Adrenal gland (tissue), 12 donors: ENCODE results near the gene DCAF17. TPM values are rescaled to one million over a fixed set of nuclear protein-coding genes. Genes with fewer than 3 reads are reported as not detected.

Experiments
- DNase-seq, 7 donors: peaks; one replicate each; pipeline ENCODE4 v3.0.0-alpha.2; 2019 to 2020
- H3K27ac ChIP-seq, 5 donors: fragments of 200-600 bp; sonication (generic) in 4 of 5; 1 replicate in 3 of 5; 2 replicates in 2 of 5; pipeline versions ENCODE4 v1.5.1 to v1.8.0; 2016 to 2020; ENCODE audit warnings: mild to moderate bottlenecking in 1 of 5
- H3K27me3 ChIP-seq: fragments of 200-600 bp; 2 replicates; pipeline ENCODE4 v1.8.0; 2021
- H3K36me3 ChIP-seq, 2 donors: fragments of 200-600 bp; replicated peaks in 1 of 2; 1 replicate in 1 of 2; 2 replicates in 1 of 2; pipeline versions ENCODE4 v1.5.1 to v1.8.0; 2018 to 2022
- H3K4me1 ChIP-seq, 2 donors: fragments of 200-600 bp; replicated peaks in 1 of 2; 1 replicate in 1 of 2; 2 replicates in 1 of 2; pipeline versions ENCODE4 v1.5.1 to v1.8.0; 2018 to 2021
- H3K4me3 ChIP-seq, 4 donors: fragments of 200-600 bp; sonication (generic) in 3 of 4; one replicate each; pipeline ENCODE4 v1.5.1; 2016 to 2018
- H3K9me3 ChIP-seq, 3 donors: fragments of 200-600 bp; sonication (generic) in 1 of 3; replicated peaks in 1 of 3; 1 replicate in 2 of 3; 2 replicates in 1 of 3; pipeline versions ENCODE4 v1.5.1 to v1.8.0; 2016 to 2021
- CTCF ChIP-seq, 6 experiments: fragments of 450-650 bp in 4 of 6; fragments of 200-600 bp in 2 of 6; sonication (generic) in 1 of 6; IDR thresholded peaks; 1 replicate in 5 of 6; 2 replicates in 1 of 6; pipeline versions ENCODE4 v1.5.1 to v1.8.0; 2016 to 2021; ENCODE audit warnings: antibody characterized with exemption in 6 of 6, mild to moderate bottlenecking in 2 of 6, moderate library complexity in 1 of 6
- POLR2A ChIP-seq, 2 donors: fragments of 450-650 bp; IDR thresholded peaks; one replicate each; pipeline ENCODE4 v1.6.1; 2017; ENCODE audit warnings: antibody characterized with exemption in 2 of 2, mild to moderate bottlenecking in 2 of 2, moderate library complexity in 1 of 2
- WGBS, 4 donors: extraction: QIAGEN DNeasy Blood & Tissue Kit in 2 of 4; methylation state at CpG; one replicate each; pipeline versions ENCODE4 v1.1.5 to v1.1.7; 2013 to 2017; 5-methylcytosine and 5-hydroxymethylcytosine counted together
- intact Hi-C, 2 donors: fragments of 100-400 bp; cut with DNase I; formaldehyde crosslinking; loops; one replicate each; pipeline versions ENCODE4 v1.14.1 to v1.15.0; 2022 to 2023
- polyA plus RNA-seq, 3 donors: library from polyadenylated mRNA; stranded (reverse); fragments of 200-250 nt in 2 of 3; fragments of 350-450 nt in 1 of 3; fragmentation: Illumina TruSeq in 1 of 3; extraction: RNeasy Lipid Tissue Mini Kit (QIAGEN cat#74804) in 1 of 3; gene quantifications; one replicate each; pipeline ENCODE4 v1.2.3, GENCODE V29; 2013 to 2014
- total RNA-seq, 9 donors: library from RNA; depleted of rRNA in 4 of 9; stranded (reverse); fragments of >200 nt in 4 of 9; fragments of 120-200 nt in 1 of 9; fragmentation: NEBNext Ultra II Directional in 1 of 9; extraction: Animal tissue kit (Norgen Biotek cat#: 25700) in 1 of 9; gene quantifications; one replicate each; pipeline versions ENCODE4 v1.1.0 to v1.2.4, GENCODE V29; 2013 to 2023
- donor health status: healthy with polysubstance abuse.
- donor health status: Bipolar disorder and iron deficiency.
- donor health status: DM: yes; HTN: yes; CAD: no.
- donor health status: DM: no; HTN: no; CAD: no.
- donor health status: DM: no; HTN: no; CAD: no.
- donor health status: DM: yes; HTN: yes; CAD: no.

The DCAF17 gene
- total and polyA plus RNA-seq, 12 donors, result 2.6 to 21.9 (median 15.9) TPM

DNA sequence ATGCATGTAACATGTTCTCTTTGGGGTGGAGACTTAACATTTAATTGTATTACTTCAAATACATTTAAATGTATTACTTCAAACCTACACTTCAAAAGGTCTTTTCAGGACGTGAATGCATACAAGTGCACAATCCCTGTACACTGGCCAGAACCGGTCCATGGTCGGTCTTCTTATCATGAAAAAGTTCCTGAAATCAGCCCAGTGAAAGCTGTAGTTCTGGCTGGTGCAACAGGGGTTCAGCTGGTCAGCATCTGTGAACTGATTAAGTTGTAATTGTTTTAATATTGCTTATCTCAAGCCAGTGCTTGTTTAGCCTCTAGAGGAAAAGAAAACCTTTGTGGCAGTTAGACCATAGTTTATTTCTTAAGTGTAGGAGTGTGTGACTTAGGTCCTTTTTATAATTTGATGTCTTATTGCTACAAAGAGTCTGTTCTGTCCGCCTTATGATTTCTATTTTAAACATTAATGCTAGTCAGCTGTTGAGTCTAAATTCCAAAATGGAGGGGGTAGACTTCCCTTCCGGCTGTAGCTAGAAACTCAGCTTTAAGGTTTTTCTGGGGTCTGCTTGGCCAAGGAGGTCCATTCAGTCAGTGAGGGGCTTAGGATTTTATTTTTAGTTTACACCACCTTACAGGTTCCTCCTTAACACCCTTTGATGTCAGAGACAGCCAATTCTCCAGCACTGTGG is 87.5 kb downstream of the DCAF17 start:
- Histone ChIP-seq H3K4me3 (peak overlapping the region in 1 of 4 donors; percentile 75), H3K4me1 (peaks cover 7 to 24% of the 10 kb centered on the region in 2 donors), H3K9me3 (no peaks in the 10 kb centered on the region), H3K27ac (peak overlapping the region; percentile 60 to 95 (median 87)), H3K36me3 (no peaks in the 10 kb centered on the region), H3K27me3 (no peaks in the 10 kb centered on the region)
- no peak for DNase-seq
- intact Hi-C loops, result loop anchor here (10.0 kb wide), 1 partner anchor 87 kb away; the partner anchor contains the start of genes DCAF17 (in 2 of the 2) and METTL8 (in 2 of the 2)
- TF ChIP-seq CTCF (IDR thresholded peaks at IDR 0.05), result no peak
- TF ChIP-seq POLR2A (IDR thresholded peaks at IDR 0.05), result no peak
- WGBS, 4 donors, result 68 to 75% (median 71%) methylated on average over 5 of the region's 5 CpGs

DNA sequence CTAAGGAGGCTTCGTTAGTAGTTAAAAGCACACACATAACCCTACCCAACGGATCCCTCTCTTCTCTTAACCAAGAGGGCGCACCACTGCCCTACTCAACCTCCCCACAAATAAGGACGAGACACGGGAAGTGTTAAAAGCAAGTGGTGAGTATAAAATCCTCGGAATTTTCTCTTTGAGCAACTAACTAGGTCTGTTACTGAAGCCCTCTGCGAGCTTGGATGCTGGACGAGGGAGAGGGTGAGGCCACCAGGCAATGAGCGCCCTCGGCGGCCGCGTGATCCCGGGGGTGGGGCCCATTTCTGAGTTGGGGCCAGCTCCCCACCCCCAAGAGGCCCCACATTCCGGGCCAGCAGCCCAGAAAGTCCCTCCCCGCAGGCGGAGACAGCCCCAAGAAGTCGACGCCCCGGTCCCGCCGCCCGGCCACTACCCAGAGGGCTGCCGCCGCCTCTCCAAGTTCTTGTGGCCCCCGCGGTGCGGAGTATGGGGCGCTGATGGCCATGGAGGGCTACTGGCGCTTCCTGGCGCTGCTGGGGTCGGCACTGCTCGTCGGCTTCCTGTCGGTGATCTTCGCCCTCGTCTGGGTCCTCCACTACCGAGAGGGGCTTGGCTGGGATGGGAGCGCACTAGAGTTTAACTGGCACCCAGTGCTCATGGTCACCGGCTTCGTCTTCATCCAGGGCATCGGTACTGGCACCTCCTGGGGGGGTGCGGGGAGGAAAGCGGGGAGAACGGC is 88.2 kb downstream of the DCAF17 start, which contains the start of gene CYBRD1:
Gene CYBRD1 (plus strand): TSS at position 423 of the 736 bp plus-strand sequence. CDS start 72 bp downstream, at position 495.
- Histone ChIP-seq H3K9me3 (no peaks in the 10 kb centered on the region), H3K36me3 (no peaks in the 10 kb centered on the region), H3K27me3 (no peaks in the 10 kb centered on the region), H3K4me1 (peaks cover 7 to 24% of the 10 kb centered on the region in 2 donors), H3K27ac (peak within 1 kb of the TSS; percentile 71 to 95 (median 87)), H3K4me3 (peak within 1 kb of the TSS; percentile 70 to 98 (median 74))
- intact Hi-C loops, result loop anchor here (10.0 kb wide), 1 partner anchor 87 kb away; the partner anchor contains the start of genes DCAF17 (in 2 of the 2) and METTL8 (in 2 of the 2)
- DNase-seq, result peak; percentile 86 to 92 (median 89)
- WGBS, 4 donors, result 2 to 4% (median 3%) methylated on average over 8 to 45 of the region's 45 CpGs
- TF ChIP-seq CTCF (IDR thresholded peaks at IDR 0.05), result no peak
- peak; percentile 23 to 87 for TF ChIP-seq POLR2A (IDR thresholded peaks at IDR 0.05)

DNA sequence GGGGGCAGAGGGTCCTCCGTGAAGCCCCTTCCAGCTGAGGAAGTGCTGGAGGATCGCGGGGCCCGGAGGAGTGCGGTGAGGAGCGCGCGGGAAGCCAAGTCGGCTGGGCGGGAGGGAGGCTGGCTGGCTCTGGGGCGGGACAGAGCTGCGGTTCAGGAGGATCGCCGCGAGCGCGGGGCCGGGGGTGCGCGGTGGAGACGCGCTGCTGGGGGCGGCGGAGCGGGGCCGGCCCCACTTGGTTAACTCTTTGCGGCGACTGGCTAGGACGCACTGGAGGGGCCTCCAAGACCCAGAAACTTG is 88.7 kb downstream of the DCAF17 start:
- H3K27me3 ChIP-seq, result no peaks in the 10 kb centered on the region
- peak in 5 of 7 donors; percentile 32 to 49 (median 47) for DNase-seq
- peak overlapping the region; percentile 70 to 98 (median 74) for H3K4me3 ChIP-seq
- peak overlapping the region; percentile 71 to 95 (median 87) for H3K27ac ChIP-seq
- peaks cover 7 to 24% of the 10 kb centered on the region in 2 donors for H3K4me1 ChIP-seq
- H3K36me3 ChIP-seq, result no peaks in the 10 kb centered on the region
- WGBS, 4 donors, result 0 to 1% (median 0%) methylated on average over 1 to 29 of the region's 29 CpGs
- no peaks in the 10 kb centered on the region for H3K9me3 ChIP-seq
- TF ChIP-seq POLR2A (IDR thresholded peaks at IDR 0.05) (no peak), CTCF (IDR thresholded peaks at IDR 0.05) (no peak)
- intact Hi-C loops, result loop anchor here (10.0 kb wide), 1 partner anchor 88 kb away; the partner anchor contains the start of genes DCAF17 (in 2 of the 2) and METTL8 (in 2 of the 2)
